Calu3 (cell line): ENCODE results near the gene PLAAT3. TPM values are rescaled to one million over a fixed set of nuclear protein-coding genes. Genes with fewer than 3 reads are reported as not detected.

Experiments
- BruUV-seq: library from RNA; stranded (reverse); fragments of 400-500 nt; replicated peaks from 2 replicates; lab custom pipeline; 2021; lab: Mats Ljungman, UMichigan
- CTCF ChIA-PET: fragments of 300-600 bp; sonication (Branson Sonifier 250); formaldehyde crosslinking; loops from one replicate; lab custom pipeline; 2022; ENCODE audit warnings: antibody characterized with exemption; lab: Charles Lee
- DNase-seq: peaks from one replicate; pipeline ENCODE4 v3.0.0; 2022
- H3K27ac Mint-ChIP-seq: one replicate; pipeline ENCODE4 v1.8.0; 2022; ENCODE audit warnings: mixed read lengths; ENCODE audit not compliant: unreplicated experiment
- H3K27me3 Mint-ChIP-seq: one replicate; pipeline ENCODE4 v1.8.0; 2022; ENCODE audit warnings: mixed read lengths; ENCODE audit not compliant: unreplicated experiment
- H3K36me3 Mint-ChIP-seq: one replicate; pipeline ENCODE4 v1.8.0; 2022; ENCODE audit warnings: mild to moderate bottlenecking, moderate library complexity, mixed read lengths; ENCODE audit not compliant: insufficient read depth, unreplicated experiment
- H3K4me1 Mint-ChIP-seq: one replicate; pipeline ENCODE4 v1.8.0; 2022; ENCODE audit warnings: mild to moderate bottlenecking, low read depth, mixed read lengths; ENCODE audit not compliant: unreplicated experiment
- H3K4me3 Mint-ChIP-seq: one replicate; pipeline ENCODE4 v1.8.0; 2022; ENCODE audit warnings: mild to moderate bottlenecking, low read depth, moderate library complexity, mixed read lengths; ENCODE audit not compliant: unreplicated experiment
- H3K9me3 Mint-ChIP-seq: one replicate; pipeline ENCODE4 v1.8.0; 2022; ENCODE audit warnings: low read depth, mixed read lengths; ENCODE audit not compliant: unreplicated experiment
- CTCF ChIP-seq: fragments of 200-600 bp; IDR thresholded peaks from one replicate; pipeline ENCODE4 v1.8.0; 2022; ENCODE audit warnings: antibody characterized with exemption; ENCODE audit not compliant: unreplicated experiment
- intact Hi-C: fragments of 100-400 bp; cut with micrococcal nuclease; formaldehyde crosslinking; loops from one replicate; pipeline ENCODE4 v1.10.0; 2022; ENCODE audit not compliant: unreplicated experiment
- total RNA-seq: library from RNA; stranded (reverse); gene quantifications from 2 replicates; pipeline ENCODE4 v1.2.3, GENCODE V29; 2022

The PLAAT3 gene
- total RNA-seq, 1 experiment from 2014 or later = 297 TPM

DNA sequence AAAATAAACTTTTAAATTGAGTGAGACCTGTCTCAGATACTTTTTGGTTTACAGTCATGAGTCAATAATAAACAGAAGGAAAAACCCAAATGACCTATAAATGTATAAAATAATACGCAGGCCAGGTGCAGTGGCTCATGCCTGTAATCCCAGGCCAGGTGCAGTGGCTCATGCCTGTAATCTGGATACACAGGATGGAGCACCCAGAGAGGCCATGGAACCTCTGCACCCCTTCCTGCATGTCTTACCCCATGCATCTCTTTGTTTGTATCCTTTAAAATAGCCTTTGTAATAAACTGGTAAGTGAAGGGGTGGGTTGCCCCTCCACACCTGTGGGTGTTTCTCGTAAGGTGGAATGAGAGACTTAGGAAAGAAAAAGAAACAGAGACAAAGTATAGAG, 86.6 kb downstream of the PLAAT3 start:
- Mint-ChIP-seq H3K27me3 (no peaks in the 10 kb centered on the region), H3K36me3 (peaks cover 36% of the 10 kb centered on the region), H3K27ac (peak overlapping the region; percentile 97), H3K4me3 (peak overlapping the region; percentile 66), H3K4me1 (peaks cover 56% of the 10 kb centered on the region), H3K9me3 (no peaks in the 10 kb centered on the region)
- no TSS peak for BruUV-seq
- DNase-seq = no peak
- CTCF ChIA-PET = no interaction called here
- intact Hi-C loops = no loop called here
- TF ChIP-seq CTCF = no peak

Other genes starting within 250 kb of the PLAAT3 start
- gene SLC22A9, start 244.6 kb downstream of the PLAAT3 start, total RNA-seq = not detected in 2 replicates
- 0.42 and 0.57 TPM in 2 replicates for gene PLAAT5, start 123.3 kb downstream of the PLAAT3 start, total RNA-seq
- gene LGALS12, start 108.3 kb downstream of the PLAAT3 start, total RNA-seq = not detected in 2 replicates
- 157 and 269 TPM in 2 replicates for gene PLAAT4, start 77.6 kb downstream of the PLAAT3 start, total RNA-seq
- gene PLAAT2, start 51.1 kb downstream of the PLAAT3 start, total RNA-seq = 7.3 and 9.5 TPM in 2 replicates
- gene ATL3, start 56.9 kb upstream of the PLAAT3 start, total RNA-seq = 43.6 and 52.2 TPM in 2 replicates
- 133 and 146 TPM in 2 replicates for gene RTN3, start 67.1 kb upstream of the PLAAT3 start, total RNA-seq
- gene ZFTA, start 154.3 kb upstream of the PLAAT3 start, total RNA-seq = 12.1 and 13.0 TPM in 2 replicates
- gene SPINDOC, start 199.0 kb upstream of the PLAAT3 start, total RNA-seq = 47.1 and 53.8 TPM in 2 replicates
- gene MARK2, start 224.7 kb upstream of the PLAAT3 start, total RNA-seq = 63.1 and 71.2 TPM in 2 replicates